HepG2 (cell line): ENCODE results near the gene TJP2. TPM values are rescaled to one million over a fixed set of nuclear protein-coding genes. Genes with fewer than 3 reads are reported as not detected.

Experiments used
- ATF1 ChIP-seq: IDR thresholded peaks from 2 replicates; pipeline ENCODE4 v1.6.1; 2016; ENCODE audit warnings: mild to moderate bottlenecking, control low read depth
- FOXJ3 ChIP-seq: sonication (generic); formaldehyde crosslinking; IDR thresholded peaks from 2 replicates; pipeline ENCODE4 v1.4.0; 2020; ENCODE audit warnings: missing genetic modification reagents, mild to moderate bottlenecking, borderline replicate concordance
- GMEB1 ChIP-seq: sonication (generic); formaldehyde crosslinking; IDR thresholded peaks from 2 replicates; pipeline ENCODE4 v1.5.1; 2020; ENCODE audit warnings: missing genetic modification reagents, mild to moderate bottlenecking, borderline replicate concordance
- HDAC1 ChIP-seq: sonication (generic); formaldehyde crosslinking; IDR thresholded peaks from 2 replicates; pipeline ENCODE4 v1.5.1; 2020; ENCODE audit warnings: mild to moderate bottlenecking, missing genetic modification reagents
- HHEX ChIP-seq: IDR thresholded peaks from 2 replicates; pipeline ENCODE4 v1.6.1; 2016; ENCODE audit warnings: control low read depth
- HNF1A ChIP-seq, 2 experiments: sonication (generic) in 1 of 2; formaldehyde crosslinking in 1 of 2; IDR thresholded peaks; 2 replicates each; pipeline versions ENCODE4 v1.4.0 to v1.6.1; 2016 to 2020; ENCODE audit warnings: borderline replicate concordance in 1 of 2, low read depth in 1 of 2, mild to moderate bottlenecking in 1 of 2, missing genetic modification reagents in 1 of 2
- MAFK ChIP-seq, 2 experiments: IDR thresholded peaks in 1 of 2; conservative IDR thresholded peaks in 1 of 2; 2 replicates each; pipeline ENCODE4 v1.6.1; 2011; ENCODE audit warnings: improper control_type of control experiment in 2 of 2, low read length in 2 of 2
- NR2C2 ChIP-seq: sonication (generic); formaldehyde crosslinking; IDR thresholded peaks from 2 replicates; pipeline ENCODE4 v1.4.0; 2020; ENCODE audit warnings: missing genetic modification reagents, mild to moderate bottlenecking, moderate library complexity, borderline replicate concordance
- NR2F2 ChIP-seq: IDR thresholded peaks from 2 replicates; pipeline ENCODE4 v1.6.1; 2012; ENCODE audit warnings: low read depth, inconsistent platforms, borderline replicate concordance
- SALL2 ChIP-seq: sonication (generic); formaldehyde crosslinking; IDR thresholded peaks from 2 replicates; pipeline ENCODE4 v1.8.1; 2023; ENCODE audit warnings: mild to moderate bottlenecking, missing genetic modification reagents, inconsistent platforms
- SAP130 ChIP-seq: IDR thresholded peaks from 2 replicates; pipeline ENCODE4 v1.6.1; 2016; ENCODE audit warnings: low read depth
- SMAD3 ChIP-seq: sonication (generic); formaldehyde crosslinking; IDR thresholded peaks from 2 replicates; pipeline ENCODE4 v1.4.0; 2020; ENCODE audit warnings: missing genetic modification reagents
- ZFP36 ChIP-seq: fragments of 150-350 bp; IDR thresholded peaks from 2 replicates; pipeline ENCODE4 v1.6.1; 2018; ENCODE audit warnings: borderline replicate concordance, low read length, low read depth; ENCODE audit not compliant: partially characterized antibody
- ZNF256 ChIP-seq: sonication (generic); formaldehyde crosslinking; conservative IDR thresholded peaks from 2 replicates; pipeline ENCODE4 v1.4.0; 2020; ENCODE audit warnings: missing genetic modification reagents
- ZNF33B ChIP-seq: sonication (generic); formaldehyde crosslinking; IDR thresholded peaks from 2 replicates; pipeline ENCODE4 v1.5.1; 2020; ENCODE audit warnings: mild to moderate bottlenecking, missing genetic modification reagents
- ZNF543 ChIP-seq: sonication (generic); formaldehyde crosslinking; IDR thresholded peaks from 2 replicates; pipeline ENCODE4 v1.4.0; 2020; ENCODE audit warnings: mild to moderate bottlenecking, missing genetic modification reagents
- ZNF605 ChIP-seq: sonication (generic); formaldehyde crosslinking; IDR thresholded peaks from 2 replicates; pipeline ENCODE4 v1.8.0; 2022; ENCODE audit warnings: mild to moderate bottlenecking, missing genetic modification reagents
- ZNF644 ChIP-seq: IDR thresholded peaks from 2 replicates; pipeline ENCODE4 v1.6.1; 2016; ENCODE audit warnings: low read depth
- ZNF775 ChIP-seq: sonication (generic); formaldehyde crosslinking; IDR thresholded peaks from 2 replicates; pipeline ENCODE4 v1.4.0; 2020; ENCODE audit warnings: missing genetic modification reagents, mild to moderate bottlenecking, moderate library complexity, borderline replicate concordance
- ZSCAN9 ChIP-seq: IDR thresholded peaks from 2 replicates; pipeline ENCODE4 v1.6.1; 2016; ENCODE audit warnings: borderline replicate concordance
- polyA plus RNA-seq, 8 experiments: library from polyadenylated mRNA; depleted of rRNA in 3 of 8; stranded (reverse) in 7 of 8; unstranded in 1 of 8; fragments of >200 nt; fragmentation: Illumina TruSeq in 4 of 8; extraction: Trizol in 4 of 8; gene quantifications; 2 replicates each; pipeline versions ENCODE4 v1.2.1 to v1.2.3, GENCODE V29; 2011 to 2016; ENCODE audit warnings: low read depth in 4 of 8, missing spikeins in 1 of 8, mixed read lengths in 1 of 8; ENCODE audit not compliant: insufficient read depth in 1 of 8
- total RNA-seq, 5 experiments: library from RNA; depleted of rRNA; stranded (reverse); fragments of >200 nt; fragmentation: Illumina TruSeq; extraction: Trizol; gene quantifications; 2 replicates each; pipeline ENCODE4 v1.2.3, GENCODE V29; 2016; ENCODE audit warnings: low read depth in 1 of 5
- TF ChIP-seq, protein P1 (sequence below): sonication (generic); formaldehyde crosslinking; conservative IDR thresholded peaks from 2 replicates; pipeline ENCODE4 v1.8.1; 2023; ENCODE audit warnings: missing genetic modification reagents

The TJP2 gene
- total and polyA plus RNA-seq, 2 of the 13 experiments (the other 11 are each of a cell fraction or from before 2014, with no cell fraction given) = 109 to 110 TPM

GRCh38 chr9:69153707-69154521, 20.2 kb upstream of the TJP2 start (continued):
- TF ChIP-seq HNF1A (IDR thresholded peaks at IDR 0.05; ENCODE audit: low read depth) (no peak), HNF1A (CRISPR knock-in tag; IDR thresholded peaks at IDR 0.05; ENCODE audit: borderline replicate concordance) (peak; percentile 54; the same call in 1 of the 2 replicates), ZNF605 (CRISPR knock-in tag) (peak; percentile 64; the same call in 1 of the 2 replicates), ZSCAN9 (CRISPR knock-in tag) (0 out of 2 replicates have a peak, but pooled peaks have one; percentile 13), SALL2 (CRISPR knock-in tag) (no peak), HDAC1 (CRISPR knock-in tag) (peak; percentile 46), ATF1 (no peak), ZNF644 (CRISPR knock-in tag) (peak; percentile 41; the same call in 1 of the 2 replicates), ZNF775 (CRISPR knock-in tag) (no peak), NR2F2 (no peak; the same call in 1 of the 2 replicates), GMEB1 (CRISPR knock-in tag) (no peak), SAP130 (CRISPR knock-in tag) (peak; percentile 74), NR2C2 (CRISPR knock-in tag) (peak; percentile 36; the same call in 1 of the 2 replicates), HHEX (peak; percentile 34; the same call in 1 of the 2 replicates), ZFP36 (peak; percentile 55), ZNF543 (CRISPR knock-in tag) (0 out of 2 replicates have a peak, but pooled peaks have one; percentile 46), FOXJ3 (CRISPR knock-in tag) (peak; percentile 48; the same call in 1 of the 2 replicates), SMAD3 (CRISPR knock-in tag) (0 out of 2 replicates have a peak, but pooled peaks have one; percentile 26), ZNF33B (CRISPR knock-in tag) (no peak), ZNF256 (CRISPR knock-in tag) (no peak), MAFK (conservative IDR thresholded peaks at IDR 0.05 in 1 of 2, IDR thresholded peaks at IDR 0.05 in 1 of 2; ENCODE audit: low read length in 2 of 2) (0 out of 4 replicates have a peak, but pooled peaks of 1 of the 2 experiments have one; percentile 51)
- TF ChIP-seq, protein P1, sequence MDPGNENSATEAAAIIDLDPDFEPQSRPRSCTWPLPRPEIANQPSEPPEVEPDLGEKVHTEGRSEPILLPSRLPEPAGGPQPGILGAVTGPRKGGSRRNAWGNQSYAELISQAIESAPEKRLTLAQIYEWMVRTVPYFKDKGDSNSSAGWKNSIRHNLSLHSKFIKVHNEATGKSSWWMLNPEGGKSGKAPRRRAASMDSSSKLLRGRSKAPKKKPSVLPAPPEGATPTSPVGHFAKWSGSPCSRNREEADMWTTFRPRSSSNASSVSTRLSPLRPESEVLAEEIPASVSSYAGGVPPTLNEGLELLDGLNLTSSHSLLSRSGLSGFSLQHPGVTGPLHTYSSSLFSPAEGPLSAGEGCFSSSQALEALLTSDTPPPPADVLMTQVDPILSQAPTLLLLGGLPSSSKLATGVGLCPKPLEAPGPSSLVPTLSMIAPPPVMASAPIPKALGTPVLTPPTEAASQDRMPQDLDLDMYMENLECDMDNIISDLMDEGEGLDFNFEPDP (CRISPR knock-in tag) = no peak
